HG03159 (cell line): ENCODE data around the gene FAF1.
"Not testable (repeated sequence)": the region's sequence is repeated elsewhere in the genome, so short reads cannot be mapped to it uniquely, and the experiment has no call there.

Experiments used
- ATAC-seq: cut with Tn5 transposase; IDR thresholded peaks from one replicate; pipeline ENCODE4 v1.9.1; 2021; ENCODE audit warnings: mild to moderate bottlenecking, moderate library complexity; ENCODE audit not compliant: unreplicated experiment

The FAF1 gene

GRCh38 chr1:50852889-50853288 lies 107.2 kb downstream of the FAF1 start:
- no peak for ATAC-seq

GRCh38 chr1:50851466-50851865 lies 108.6 kb downstream of the FAF1 start:
- no peak for ATAC-seq

- no peak for ATAC-seq
Observed at GRCh38 chr1:50851034-50851433, 109.0 kb downstream of the FAF1 start.

- ATAC-seq = no peak
Observed at GRCh38 chr1:50847303-50847702, 112.8 kb downstream of the FAF1 start.

- ATAC-seq = no peak
Observed at GRCh38 chr1:50846224-50846839, 113.7 kb downstream of the FAF1 start.

DNA sequence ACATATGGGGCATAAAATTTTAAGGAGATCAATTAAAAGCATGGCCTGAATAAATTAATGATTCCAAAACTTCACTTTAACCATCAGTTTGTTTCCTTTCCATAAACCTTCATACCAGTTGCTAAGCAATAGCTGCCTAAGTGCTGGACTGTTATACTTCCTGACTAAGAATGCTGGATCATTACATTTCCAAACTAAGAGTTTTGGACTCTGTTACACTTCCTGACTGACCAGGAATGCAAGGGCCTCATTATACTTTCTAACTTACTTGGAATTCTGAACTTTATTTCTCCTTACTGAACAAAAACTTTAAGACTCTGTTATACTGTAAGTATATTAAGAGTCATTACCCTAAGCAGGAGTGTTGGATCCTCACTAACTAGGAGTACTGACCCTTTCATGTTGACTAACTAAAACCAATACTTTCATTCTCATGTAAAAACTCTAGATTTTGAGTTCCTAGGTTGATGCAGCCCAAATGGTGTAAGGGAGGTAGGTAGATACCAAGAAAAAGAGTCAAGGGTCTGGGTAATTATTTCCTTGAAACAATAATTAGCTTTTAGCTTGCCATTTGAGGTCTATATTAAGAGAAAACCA lies 118.2 kb downstream of the FAF1 start:
- no peak for ATAC-seq

DNA sequence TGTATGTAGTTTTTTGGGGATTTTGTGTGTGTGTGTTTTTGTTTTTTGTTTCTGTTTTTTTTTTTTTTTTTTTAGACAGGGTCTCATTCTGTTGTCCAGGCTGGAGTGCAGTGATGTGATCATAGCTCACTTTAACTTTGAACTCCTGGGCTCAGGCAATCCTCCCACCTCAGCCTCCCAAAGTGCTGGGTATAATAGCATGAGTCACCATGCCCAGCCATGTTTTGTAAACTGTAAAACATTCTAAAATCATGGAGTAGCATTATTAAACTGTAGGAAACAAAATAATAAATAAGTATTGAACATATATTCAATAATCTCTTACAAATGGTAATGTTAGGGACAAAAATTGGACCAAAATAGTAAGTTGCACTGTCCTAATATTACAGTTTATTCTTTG lies 124.0 kb downstream of the FAF1 start:
- no peak for ATAC-seq

GRCh38 chr1:50833216-50833615 lies 126.9 kb downstream of the FAF1 start:
- no peak for ATAC-seq

- ATAC-seq = no peak
Observed at GRCh38 chr1:50832167-50832566, 127.9 kb downstream of the FAF1 start.

GRCh38 chr1:50831300-50832061 lies 128.6 kb downstream of the FAF1 start:
- no peak for ATAC-seq

GRCh38 chr1:50830621-50831020 lies 129.4 kb downstream of the FAF1 start:
- ATAC-seq = no peak

DNA sequence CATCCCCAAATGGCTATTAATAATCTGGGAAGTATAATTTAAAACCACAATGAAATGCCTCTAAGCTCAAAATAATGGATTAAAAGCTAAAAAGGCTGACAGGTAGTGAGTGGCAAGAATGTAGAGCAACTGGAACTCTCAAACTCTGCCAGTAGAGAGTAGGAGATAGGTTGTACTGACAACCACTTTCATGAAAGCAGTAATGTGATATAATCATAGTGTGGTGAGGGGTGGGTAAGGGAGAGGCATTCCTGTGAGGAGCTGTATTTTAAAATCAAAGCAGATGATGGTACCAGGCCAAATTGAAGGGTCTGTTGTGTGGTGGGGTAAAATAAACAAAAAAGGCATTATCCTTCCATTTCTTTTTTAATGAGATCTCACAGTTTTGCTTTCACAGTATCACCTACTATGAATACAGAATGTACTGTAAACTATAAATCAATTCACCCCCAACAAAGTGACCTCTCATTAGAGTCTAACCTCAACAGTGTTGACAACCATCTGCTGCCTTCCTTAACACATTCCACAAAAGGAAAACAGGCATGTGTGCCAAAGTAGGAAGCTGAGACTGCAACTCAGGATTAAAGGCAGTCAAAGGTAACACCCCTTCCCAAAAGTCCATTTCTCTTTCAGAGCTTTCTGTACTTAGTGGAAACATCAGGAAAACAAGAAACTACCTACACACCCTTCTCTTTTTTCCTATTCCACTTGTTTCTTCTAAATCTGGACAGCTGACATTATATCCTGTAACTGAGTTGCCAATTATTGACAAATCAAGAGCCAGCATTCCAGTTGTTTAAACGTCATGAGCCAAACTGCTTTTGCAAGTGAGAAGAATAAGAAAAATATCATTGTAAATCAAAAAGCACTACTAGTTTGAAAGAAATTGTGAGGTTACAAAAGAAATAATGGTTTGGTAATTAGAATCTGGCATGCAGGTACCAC lies 130.8 kb downstream of the FAF1 start:
- no peak for ATAC-seq

DNA sequence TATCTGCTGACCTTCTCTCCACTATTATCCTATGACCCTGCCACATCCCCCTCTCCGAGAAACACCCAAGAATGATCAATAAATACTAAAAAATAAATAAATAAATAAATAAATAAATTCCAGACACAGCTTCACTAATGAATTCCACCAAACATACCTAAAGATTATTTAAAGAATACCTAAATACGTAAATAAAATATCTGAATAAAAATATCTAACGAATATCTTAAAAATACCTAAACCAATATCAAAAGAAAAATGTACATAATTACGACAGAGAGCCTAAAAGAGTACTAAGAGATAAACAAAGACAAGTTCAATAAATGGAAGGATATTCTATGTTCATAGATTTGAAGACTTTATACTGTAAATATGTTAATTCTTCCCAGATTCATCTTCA lies 132.5 kb downstream of the FAF1 start:
- no peak for ATAC-seq

- not testable (repeated sequence) for ATAC-seq
Observed at GRCh38 chr1:50826792-50827191, 133.3 kb downstream of the FAF1 start.

- no peak for ATAC-seq
Observed at GRCh38 chr1:50822035-50822776, 137.9 kb downstream of the FAF1 start.

DNA sequence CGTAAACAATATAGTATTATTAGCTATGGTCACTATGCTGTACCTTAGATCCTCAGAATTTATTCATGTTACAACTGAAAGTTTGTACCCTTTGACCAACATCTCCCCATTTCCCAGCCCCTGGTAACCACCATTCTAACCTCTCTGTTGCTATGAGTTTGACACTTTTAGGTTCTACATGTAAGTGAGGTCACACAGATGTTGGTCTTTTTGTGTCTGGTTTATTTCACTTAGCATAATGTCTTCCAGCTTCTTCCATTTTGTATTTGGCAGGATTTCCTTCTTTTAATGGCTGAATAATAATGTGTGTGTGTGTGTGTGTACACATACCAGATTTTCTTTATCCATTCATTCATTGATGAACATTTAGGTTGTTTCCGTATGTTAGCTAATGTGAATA lies 139.5 kb downstream of the FAF1 start:
- ATAC-seq = no peak

DNA sequence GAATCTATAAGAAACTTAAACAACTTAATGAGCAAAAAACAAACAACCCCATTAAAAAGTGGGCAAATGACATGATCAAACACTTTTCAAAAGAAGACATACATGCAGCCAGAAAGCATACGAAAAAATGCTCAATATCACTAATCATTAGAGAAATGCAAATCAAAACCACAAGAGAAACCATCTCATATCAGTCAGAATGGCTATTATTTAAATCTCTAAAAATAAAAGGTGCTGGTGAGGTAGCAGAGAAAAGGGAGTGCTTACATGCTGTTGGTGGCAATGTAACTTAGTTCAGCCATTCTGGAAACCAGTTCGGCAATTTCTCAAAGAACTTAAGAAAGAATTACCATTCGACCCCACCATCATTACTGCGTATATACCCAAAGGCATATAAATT lies 147.7 kb downstream of the FAF1 start:
- no peak for ATAC-seq

- no peak for ATAC-seq
Observed at GRCh38 chr1:50808296-50808695, 151.8 kb downstream of the FAF1 start.

DNA sequence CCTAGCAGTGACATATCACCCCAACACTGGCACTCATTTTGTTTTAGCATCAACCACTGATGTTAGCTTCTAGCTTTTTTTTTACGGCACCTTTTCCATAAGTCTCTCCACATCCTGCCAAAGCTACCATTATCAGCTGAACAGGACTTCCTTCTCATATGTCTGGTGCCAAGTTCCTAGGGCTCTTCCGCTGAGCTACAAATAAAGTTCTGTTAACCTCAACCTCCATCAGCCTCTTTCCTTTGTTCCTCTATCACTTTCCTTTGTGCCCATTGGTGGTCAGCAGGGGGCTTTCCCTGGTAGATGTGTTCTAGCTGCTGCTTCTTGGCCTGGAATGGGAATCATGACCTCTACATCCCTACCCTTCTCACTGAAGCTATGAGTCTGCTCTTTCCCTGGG lies 163.8 kb downstream of the FAF1 start:
- ATAC-seq = no peak

- ATAC-seq = no peak
Observed at GRCh38 chr1:50793521-50793920, 166.5 kb downstream of the FAF1 start.

- no peak for ATAC-seq
Observed at GRCh38 chr1:50787266-50787665, 172.8 kb downstream of the FAF1 start.
